DMS153 (cell line): ENCODE results near the gene CMPK1.

Experiments
- DNase-seq: peaks from one replicate; lab custom pipeline; 2025; lab: John Stamatoyannopoulos, UW

Gene CMPK1

GRCh38 chr1:47396671-47397196 lies 63.1 kb downstream of the CMPK1 start:
- DNase-seq = no peak

DNA sequence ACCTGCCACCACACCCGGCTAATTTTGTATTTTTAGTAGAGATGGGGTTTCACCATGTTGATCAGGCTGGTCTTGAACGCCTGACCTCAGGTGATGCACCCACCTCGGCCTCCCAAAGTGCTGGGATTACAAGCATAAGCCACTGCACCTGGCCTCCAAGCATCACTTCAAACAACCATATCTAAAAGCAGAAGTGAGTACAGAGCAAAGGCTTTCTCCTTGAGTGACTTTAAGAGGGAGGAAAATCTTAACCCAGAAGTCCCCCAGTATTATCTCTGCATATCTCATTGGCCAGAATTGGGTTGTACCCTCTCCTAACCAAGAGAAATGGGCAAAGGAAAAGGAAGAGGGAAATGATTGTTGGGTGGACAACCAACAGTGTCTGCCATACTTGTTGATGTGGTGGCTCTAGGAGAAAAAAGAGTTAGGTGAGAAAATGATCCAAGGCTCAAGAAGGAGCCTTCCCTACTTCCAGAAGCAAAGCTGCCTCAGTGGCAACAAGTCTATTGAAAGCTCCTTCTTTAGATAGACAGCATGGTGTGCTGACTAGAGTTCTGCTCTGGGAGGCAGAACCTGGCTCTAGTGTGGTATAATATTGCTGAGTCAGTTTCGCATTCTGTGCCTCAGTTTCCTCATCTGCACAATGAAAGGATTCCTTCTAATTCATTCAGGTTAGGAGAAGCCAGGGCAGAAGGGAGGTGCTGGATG lies 65.7 kb downstream of the CMPK1 start:
- no peak for DNase-seq

DNA sequence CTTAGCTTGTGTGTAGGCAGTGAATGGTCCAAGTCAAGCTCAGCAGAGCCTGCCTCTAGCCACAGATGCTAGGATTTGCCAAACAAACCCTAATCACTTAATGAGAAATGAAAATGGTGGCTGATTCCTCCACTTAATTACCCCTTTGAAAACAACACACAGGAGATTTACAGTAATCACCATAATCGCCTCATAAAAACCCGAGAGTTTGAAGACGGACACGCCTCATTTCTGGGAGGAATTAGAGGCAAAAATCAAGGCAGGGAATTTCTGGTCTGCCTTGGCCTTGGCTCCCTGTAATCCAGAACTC lies 66.2 kb downstream of the CMPK1 start:
- no peak for DNase-seq

GRCh38 chr1:47401761-47402160 lies 68.2 kb downstream of the CMPK1 start:
- DNase-seq = no peak

DNA sequence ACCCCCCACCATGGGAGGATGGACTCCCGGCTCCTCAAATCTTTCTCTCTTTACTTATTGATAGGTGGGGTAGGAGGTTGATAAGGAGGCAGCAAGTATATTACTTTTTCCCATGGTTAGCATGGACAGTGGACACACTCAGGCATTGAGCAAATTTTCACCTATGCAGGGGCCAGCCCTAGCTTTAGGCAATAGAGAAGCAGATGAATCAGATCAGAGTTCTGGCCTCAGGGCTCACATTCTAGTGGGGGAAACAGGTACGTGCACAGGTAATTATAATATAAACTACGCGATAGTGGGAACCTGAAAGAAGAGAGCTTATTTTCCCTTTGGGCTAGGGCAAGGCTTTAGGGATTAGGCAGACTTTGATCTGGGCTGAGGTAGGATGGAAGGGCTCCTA lies 69.0 kb downstream of the CMPK1 start:
- DNase-seq = no peak

DNA sequence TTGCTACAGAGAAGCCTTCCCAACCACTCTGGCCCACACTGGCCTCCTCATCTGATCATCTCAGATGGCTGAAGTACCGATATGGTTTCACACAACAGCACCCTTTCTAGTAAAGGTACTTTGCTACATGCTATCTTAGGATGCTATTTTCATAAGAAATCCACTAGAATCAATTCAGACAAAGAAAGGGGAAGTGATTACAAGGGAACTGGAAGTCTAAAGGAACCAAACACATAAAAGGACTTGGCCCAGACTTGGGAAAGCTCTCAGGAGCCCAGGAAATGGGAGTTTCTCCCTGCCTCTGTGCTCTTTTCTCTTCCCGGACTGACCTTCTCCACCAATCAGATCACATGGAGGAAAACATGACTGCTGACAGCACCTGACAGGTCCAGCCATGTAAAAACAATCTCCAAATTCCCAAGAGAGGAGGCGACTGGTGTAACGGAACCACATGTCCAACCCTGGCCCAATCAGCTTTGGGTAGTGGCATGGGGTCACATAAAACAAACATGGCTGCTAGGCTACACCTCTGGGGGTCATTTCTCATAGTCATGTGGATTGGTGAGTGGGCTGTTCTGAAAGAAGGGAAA lies 69.8 kb downstream of the CMPK1 start:
- DNase-seq = no peak

- DNase-seq = no peak
Observed at GRCh38 chr1:47405697-47406096, 72.1 kb downstream of the CMPK1 start.

DNA sequence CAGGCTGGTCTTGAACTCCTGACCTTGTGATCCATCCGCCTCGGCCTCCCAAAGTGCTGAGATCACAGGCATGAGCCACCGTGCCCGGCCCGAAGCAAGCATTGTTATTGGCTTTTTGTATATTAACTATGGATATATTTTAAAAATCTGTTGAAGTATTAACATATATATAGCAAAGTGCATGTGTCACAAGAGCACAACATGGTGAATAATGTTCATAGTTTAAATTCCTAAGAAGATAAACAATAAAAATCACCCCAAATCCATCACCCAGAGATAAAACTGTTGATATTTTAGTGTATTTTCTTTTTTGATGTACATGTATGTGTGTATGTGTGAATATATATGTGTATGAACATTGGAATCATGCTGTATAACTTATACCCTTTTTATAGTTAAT lies 73.4 kb downstream of the CMPK1 start:
- DNase-seq = no peak

DNA sequence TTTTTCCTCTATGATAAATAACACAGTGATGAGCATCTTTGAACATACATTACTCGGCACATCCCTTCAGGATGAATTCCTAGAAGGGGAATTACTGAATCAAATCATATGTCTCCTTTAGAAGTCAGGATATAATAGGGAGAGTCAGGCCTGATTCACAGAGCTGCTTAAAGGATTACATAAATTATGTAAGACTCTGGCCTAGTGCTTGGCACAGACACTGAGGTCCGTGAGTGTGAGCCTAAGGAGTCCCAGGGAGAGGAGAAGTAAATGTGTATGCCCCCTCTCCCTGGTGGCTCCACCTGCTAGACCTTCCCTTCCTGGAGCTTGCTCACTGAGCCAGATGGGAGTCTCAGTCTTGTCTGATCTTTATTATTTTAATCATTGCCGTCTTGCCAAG lies 73.9 kb downstream of the CMPK1 start:
- no peak for DNase-seq

- DNase-seq = no peak
Observed at GRCh38 chr1:47409311-47410067, 75.9 kb downstream of the CMPK1 start.

GRCh38 chr1:47410068-47410455 lies 76.5 kb downstream of the CMPK1 start:
- no peak for DNase-seq

DNA sequence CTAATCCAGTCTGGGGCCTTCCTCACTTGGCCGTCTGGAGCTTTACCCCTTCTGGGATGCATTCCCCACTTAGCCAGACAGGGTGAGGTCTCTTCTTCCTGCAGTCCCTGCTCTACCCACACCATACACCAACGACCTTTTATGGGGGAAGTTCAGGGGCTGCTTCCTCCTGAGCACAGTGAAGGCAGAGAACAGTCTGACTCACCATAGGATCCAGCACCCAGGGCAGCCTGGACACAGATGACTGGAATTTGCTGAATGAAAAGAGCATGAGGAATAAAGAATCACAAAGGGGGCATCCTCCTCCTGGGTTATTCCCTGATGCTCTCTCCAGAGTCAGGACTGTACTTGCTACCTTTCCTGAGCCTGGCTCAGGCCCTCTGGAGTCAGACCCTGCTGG lies 77.8 kb downstream of the CMPK1 start:
- no peak for DNase-seq

- DNase-seq = no peak
Observed at GRCh38 chr1:47412437-47412836, 78.8 kb downstream of the CMPK1 start.

- no peak for DNase-seq
Observed at GRCh38 chr1:47415728-47416318, 82.2 kb downstream of the CMPK1 start, which contains the start of gene FOXE3. Gene FOXE3 (plus strand): TSS chr1:47416285. CDS start chr1:47416316, 31 bp downstream.

DNA sequence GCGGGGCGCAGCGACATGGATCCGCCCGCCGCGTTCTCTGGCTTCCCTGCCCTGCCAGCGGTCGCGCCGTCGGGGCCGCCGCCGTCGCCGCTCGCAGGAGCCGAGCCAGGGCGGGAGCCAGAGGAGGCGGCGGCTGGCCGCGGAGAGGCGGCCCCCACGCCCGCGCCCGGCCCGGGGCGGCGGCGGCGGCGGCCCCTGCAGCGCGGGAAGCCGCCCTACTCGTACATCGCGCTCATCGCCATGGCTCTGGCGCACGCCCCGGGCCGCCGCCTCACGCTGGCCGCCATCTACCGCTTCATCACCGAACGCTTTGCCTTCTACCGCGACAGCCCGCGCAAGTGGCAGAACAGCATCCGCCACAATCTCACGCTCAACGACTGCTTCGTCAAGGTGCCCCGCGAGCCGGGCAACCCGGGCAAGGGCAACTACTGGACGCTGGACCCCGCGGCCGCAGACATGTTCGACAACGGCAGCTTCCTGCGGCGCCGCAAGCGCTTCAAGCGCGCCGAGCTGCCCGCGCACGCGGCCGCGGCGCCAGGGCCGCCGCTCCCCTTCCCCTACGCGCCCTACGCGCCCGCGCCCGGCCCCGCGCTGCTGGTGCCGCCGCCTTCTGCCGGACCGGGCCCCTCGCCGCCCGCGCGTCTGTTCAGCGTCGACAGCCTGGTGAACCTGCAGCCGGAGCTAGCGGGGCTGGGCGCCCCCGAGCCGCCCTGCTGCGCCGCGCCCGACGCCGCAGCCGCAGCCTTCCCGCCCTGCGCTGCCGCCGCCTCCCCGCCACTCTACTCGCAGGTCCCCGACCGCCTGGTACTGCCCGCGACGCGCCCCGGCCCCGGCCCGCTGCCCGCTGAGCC lies 83.0 kb downstream of the CMPK1 start:
- peak; percentile 10 for DNase-seq

DNA sequence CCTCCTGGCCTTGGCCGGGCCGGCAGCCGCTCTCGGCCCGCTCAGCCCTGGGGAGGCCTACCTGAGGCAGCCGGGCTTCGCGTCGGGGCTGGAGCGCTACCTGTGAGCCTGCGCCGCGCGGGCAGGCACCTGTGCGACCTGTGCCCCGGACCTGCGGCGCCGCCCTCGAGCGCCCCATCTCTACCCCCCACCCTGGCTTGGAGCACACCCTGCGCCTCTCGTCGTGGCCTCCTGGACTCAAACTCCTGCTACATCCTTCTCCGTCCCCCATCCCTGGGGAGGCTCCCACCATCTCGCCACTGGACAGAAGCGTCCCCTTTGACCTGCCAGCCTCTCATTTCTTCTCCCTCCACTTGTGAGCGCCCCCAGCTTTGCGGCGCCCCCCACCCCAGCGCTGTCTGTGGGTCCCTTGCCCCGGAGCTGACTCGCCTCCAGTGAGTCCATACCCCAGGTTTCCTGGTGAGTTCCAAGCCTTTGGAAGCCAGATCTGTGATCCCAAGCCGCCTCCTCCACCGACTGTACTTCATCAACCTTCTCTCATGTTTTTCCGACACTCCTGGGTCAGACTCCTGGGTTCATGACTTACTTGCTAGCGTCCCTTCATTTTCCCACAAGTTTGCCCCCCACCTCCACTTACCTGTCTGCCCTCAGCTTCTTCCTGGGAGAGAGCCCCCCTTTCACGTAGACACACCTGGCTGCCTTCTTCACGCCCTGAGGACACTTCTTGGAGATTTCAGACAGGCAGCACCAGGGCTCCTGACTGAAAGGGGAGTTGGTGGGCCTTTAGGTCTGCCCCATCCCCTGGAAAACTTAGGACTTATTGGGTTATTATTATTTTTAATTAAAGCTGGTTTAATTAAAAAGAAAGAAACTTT lies 83.8 kb downstream of the CMPK1 start:
- DNase-seq = no peak

DNA sequence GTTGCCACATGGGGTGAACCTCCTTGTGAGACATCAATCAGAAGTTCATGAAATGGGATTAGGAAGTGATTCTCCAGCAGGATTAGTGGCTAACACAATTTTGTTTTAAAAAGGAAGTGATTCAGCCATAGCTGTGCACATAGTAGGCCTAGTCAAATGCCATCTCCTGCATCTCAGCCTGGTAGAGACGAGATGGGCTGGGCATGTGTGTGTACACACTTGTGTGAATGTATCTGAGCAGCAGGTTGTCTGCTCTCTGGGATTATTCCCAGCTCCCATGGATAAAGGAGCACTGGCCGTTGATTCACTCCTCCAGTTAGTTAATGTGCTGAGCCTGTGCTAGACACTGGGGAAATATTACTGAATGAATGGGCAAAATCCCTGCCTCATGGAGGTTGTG lies 84.5 kb downstream of the CMPK1 start:
- no peak for DNase-seq

DNA sequence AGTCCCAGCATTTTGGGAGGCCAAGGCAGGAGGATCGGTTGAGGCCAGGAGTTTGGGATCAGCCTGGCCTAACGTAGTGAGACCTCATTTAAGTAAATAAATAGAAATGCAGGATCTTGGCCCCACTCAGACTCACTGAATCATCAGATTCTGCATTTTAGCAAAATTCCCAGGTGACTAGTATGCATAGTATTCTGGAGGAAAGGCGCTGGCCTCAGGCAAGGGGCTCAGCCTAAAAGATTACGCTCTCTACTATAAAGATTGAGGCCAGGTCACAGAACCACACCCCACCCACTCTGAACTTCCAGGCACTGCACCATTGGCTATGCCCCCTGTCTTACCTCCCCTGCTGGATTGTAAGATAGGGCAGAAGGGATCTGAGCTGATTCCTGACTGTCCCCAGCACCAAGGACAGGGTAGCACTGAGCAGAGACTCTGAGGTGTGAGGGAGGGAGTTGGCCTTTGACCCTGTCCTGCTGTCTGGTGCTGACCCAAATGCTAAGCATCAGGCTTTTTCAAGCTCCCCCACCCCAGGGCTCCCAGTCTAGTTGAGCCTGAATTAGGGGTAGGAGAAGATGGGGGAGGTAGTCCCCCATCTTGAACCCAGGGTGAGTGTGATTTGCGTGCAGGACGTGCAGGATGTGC lies 85.2 kb downstream of the CMPK1 start:
- DNase-seq = no peak

- DNase-seq = no peak
Observed at GRCh38 chr1:47420547-47420946, 87.0 kb downstream of the CMPK1 start.

DNA sequence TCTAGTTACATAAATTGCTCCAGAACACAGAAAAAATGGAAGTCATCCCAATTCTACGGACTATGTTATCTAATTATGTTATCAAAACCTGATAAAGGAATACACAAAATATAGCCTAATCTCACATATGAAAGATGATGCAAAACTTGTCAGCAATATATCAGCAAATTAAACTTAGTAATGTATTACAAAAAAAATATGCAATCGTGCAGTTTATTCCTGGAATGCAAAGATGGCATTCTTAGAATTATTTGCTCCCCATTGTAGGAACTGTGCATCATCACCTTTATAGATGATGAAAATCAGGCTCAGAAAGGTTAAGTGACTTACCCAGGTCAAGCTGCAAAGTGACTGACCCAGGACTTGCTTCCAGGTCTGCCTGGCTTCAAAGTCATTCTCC lies 90.3 kb downstream of the CMPK1 start:
- no peak for DNase-seq
